ENCODE data around the gene POMGNT2.
A peak's percentile ranks its signal among the peaks of the same experiment; 100 is the strongest.

POMGNT2 gene

DNA sequence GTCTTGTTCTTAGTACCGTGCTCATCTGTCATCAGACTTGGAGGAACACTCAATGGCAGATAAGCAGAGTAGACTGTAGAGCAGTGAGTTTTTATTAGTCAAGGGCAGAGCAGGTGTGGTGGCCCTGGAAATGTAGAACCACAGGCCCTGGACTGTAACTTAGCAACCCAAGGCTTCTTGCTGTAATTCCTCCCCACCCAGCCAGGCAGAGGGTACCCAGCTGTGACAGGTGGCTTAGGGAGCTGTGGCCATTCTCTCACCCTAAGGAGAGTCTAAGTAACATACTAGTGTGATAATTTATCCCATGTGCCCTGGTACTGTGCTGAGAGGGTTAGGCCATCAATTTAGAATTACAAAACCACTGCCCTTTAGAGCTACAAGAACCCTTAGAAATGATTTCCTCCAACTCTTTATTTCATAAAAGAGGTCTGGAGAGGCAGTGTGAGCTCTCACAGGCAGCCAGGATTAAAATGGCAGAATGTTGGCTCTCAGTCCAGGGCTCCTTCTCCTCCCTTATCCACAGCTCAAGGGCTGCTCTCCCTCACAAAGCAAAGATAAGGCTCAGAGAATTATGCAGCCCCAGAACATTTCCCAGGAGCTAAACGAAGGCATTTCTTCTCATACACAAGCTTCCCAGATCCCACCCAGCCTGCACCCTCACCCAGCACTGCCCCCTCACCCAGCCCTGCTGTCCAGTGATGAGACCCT, 3.0 kb downstream of the POMGNT2 start:
- peak; percentile 54 for DNase-seq (ENCODE audit: low read depth)

DNA sequence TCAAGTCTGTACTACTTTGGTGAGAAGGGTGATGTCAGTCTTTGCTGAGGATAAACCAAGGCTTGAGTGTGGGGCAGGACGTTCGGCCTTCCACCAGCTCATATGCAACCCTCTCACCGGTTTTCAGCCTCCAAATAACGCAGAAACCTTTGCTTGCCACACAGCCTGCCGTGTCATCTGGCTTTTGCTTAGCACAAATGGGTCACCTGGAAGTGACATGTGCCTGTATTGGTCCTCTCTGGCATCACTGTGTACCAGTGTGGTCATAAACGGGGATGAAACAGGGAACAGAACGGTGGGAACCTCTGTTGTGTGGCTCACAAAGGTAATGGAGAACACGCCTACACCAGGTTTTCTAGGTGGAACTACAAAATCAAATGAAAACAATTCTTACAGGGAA, 7.1 kb downstream of the POMGNT2 start:
- no peak for DNase-seq (ENCODE audit: low read depth)

DNA sequence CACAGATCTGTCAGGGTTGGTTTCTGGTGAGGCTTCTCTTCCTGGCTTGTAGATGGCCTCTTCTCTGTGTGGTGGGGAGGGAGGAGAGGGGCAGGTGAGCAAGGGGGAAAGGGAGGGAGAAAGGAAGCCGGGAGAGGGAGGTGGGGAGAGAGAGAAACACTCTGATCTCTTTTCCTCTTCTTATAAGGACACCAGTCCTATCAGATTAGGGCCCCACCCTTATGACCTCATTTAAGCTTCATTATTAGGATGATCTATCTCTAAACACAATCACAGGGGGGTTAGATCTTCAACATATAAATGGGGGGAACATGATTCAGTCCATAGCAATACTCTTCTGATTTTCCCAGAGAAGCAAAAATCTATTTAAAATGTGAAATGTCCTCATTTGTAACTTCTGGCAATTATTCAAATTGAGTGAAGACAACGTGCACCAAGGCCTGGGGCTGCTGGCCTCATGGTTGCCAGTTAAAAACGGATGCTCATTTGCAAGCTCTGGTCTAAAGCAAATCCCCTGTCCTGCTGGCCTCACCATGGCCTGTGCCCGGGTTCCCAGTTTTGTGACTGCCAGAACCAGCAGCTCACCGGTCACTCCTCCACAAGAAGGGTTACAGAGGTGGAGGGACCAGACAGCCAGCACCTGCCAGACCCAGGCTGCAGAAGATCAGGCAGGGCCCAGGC, 8.3 kb downstream of the POMGNT2 start:
- DNase-seq (ENCODE audit: low read depth): no peak

DNA sequence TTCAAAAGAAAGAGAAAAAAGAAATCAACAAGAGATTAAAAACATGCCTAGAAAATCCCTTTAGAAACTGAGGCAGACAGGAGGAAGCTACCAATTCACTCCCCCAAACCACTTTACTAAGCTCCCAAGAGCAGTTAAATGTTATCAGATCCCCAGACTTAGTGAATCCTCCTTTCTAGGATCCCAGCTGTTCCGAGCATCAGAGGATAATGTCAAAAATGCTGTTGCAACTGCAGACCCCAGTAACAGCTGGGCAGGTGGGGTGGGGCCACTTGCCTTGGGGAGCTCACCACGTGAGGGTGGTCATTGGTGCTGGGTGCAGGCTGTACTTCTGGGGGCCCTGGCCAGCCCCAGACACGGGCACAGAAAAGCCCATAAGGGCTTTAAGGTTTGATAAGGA, 9.1 kb downstream of the POMGNT2 start:
- DNase-seq (ENCODE audit: low read depth): no peak

DNA sequence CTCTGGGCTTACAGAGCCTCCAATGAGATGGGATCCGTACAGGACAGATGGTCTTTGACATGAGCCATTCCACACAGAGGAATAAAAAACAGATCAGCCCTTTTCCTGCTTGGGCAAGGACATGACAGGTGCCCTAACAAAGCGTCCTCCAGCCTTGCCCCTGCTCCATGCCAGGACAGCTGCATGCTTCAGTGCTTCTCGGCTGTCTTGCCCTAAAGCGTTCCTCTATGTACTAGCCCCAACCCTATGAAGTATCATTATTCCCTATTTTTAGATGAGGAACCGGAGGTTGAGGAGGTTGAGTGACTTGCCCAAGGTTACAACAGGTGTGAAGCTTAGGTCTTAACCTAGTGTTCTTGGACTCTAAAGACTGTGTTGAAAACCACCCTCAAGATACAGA, 10.5 kb downstream of the POMGNT2 start:
- no peak for DNase-seq (ENCODE audit: low read depth)

DNA sequence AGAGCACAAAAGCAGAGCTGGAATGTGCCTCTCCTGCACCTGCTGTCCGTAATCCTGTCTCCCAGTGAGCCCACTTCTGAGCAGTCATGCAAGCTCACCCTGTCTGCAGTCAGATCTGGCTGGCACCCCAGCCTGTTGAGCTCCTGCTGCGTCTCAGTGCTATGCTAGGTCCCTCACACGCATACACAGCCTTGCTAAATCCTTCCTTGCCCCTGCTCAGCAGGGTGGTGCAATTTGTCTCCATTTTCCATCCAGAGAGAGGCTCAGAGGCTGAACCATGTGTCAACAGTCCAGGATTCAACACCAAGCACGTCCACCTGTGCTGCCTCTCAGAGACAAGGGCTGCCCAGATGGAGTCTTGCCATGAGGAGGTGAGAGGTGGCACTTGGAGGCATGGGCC, 11.0 kb downstream of the POMGNT2 start:
- DNase-seq (ENCODE audit: low read depth): no peak

DNA sequence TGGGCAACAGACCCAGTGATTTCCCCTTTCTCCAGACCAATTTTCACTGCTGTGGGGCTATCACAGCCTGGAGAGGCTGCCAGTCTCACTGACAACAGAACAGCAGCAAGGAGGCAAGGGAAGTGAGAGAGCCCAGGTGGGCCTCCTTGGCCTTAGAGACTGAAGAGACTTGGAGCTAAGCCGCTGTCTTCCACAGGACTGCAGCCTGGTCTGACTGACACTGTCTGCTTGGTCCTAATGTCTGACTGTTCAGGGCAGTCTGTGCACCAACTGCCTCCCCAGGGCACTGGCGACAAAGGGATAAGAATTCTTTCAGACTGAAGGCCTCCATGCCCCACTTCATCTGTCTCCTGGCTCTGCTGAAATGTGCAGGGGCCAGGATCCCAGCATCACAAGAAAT, 11.5 kb downstream of the POMGNT2 start:
- no peak for DNase-seq (ENCODE audit: low read depth)

DNA sequence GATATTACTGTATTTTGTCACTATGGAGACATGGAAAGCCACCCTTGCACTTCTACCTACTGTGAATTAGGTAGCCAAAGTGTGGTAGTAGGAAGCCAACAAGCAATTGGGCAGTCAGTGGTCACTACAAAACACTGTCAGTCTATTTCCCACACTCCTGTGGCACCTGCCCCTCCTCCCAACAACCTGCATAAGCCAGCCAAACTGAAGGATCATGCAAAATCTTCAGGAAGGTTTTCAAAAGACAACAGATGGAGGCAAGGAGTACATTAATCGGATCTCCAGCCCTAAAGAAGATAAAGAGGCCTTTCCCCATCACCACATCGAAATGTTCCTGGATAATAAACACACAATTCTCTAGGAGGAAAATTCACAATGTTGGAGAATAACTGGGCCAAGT, 11.9 kb downstream of the POMGNT2 start:
- DNase-seq (ENCODE audit: low read depth): no peak

DNA sequence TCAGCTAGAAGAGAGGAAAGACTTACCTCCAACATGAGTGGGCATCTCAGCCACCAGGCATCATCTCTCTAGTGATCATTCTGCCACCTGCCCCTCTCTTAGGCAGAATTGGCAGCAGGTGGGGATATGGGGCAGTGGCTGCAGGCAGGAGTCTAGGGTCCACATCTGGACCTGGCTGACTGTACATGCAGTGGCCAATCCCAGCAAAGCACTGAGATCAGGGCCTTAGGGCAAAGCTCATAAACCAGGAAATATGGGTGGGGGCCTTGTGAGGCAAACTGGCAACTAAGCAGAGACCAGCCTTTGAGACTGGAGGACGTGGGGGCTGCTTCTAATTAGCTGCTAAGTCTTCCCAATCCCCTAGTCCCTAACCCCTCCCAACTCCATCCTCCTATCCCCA, 12.9 kb downstream of the POMGNT2 start:
- no peak for DNase-seq (ENCODE audit: low read depth)

DNA sequence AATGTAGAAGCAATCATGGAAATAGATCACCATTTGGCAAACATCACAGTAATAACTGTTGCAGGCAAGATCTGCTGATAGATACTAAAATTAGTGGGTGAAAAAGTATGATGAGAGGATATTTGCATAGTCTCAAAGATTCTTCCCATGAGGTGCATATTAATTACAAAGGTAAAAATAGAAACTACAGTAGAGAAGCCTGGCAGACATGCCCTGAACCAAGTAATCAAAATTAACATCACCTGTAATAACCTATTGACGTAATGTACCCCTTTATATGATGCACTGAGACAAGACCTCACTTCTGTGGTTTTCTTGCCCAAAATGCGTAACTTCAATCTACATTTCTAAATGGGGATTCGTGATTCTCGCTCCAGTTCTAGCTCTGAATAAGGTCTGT, 14.4 kb downstream of the POMGNT2 start:
- no peak for DNase-seq (ENCODE audit: low read depth)

DNA sequence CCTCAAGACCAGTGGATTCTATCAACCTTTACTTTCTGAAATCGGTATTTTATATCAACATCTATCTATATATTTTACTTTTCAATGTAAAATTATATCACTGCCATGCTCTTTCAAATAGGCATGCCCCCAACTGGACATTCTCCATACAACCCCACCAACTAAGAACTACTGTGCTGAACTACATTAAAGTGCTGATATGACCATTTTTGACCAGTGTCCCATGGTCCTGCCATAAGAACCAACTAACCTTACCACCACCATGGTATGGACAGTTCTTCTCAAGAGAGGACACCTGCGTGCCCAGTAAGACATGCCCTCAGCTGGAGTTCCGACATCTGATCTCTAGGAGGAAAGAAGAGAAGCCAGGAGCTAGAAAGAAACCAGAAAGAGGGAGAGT, 15.6 kb downstream of the POMGNT2 start:
- DNase-seq (ENCODE audit: low read depth): no peak

DNA sequence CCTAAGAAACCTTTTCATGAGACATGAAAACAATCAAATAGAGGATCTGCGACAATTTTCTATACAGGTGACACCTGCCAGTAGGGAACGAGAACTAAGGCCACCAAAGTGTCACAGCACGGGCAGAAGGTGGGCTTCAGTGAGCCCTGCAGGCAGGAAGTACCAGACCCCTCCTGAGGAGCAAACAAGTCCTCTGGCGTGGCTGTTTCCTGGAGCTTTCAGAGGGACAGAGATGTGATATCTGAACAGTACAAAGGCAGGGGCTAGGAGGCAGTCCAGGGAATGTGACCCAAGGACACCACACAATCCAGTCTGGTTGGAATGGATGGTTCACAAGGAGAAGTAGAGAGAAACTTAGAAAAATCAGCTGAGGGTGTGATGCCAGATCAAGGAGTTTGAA, 16.8 kb downstream of the POMGNT2 start:
- no peak for DNase-seq (ENCODE audit: low read depth)

DNA sequence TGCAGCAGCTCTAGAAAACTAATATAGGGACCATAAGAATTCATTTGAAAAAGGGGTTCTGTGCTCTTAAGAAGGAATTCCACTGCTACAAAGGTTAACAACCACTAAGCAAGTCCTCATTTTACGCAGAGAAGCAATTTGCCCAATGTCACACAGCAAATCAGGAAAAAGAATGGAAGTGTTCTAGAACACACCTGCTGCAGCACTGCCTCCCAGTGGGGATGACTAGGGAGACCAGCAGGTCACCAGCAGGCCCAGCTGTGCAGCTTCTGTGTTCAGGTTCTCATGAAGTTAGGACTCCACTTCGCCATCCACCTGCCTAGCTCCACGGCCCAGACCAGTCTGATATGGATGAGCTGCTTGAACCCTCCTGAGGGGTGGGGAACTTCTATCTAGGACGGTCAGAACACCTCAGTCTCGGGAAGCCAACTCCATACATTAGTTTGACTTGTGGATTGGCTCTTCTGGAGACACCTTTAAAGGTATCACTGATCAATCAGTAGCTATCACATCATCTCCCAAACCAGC, 18.6 kb downstream of the POMGNT2 start:
- DNase-seq (ENCODE audit: low read depth): no peak

DNA sequence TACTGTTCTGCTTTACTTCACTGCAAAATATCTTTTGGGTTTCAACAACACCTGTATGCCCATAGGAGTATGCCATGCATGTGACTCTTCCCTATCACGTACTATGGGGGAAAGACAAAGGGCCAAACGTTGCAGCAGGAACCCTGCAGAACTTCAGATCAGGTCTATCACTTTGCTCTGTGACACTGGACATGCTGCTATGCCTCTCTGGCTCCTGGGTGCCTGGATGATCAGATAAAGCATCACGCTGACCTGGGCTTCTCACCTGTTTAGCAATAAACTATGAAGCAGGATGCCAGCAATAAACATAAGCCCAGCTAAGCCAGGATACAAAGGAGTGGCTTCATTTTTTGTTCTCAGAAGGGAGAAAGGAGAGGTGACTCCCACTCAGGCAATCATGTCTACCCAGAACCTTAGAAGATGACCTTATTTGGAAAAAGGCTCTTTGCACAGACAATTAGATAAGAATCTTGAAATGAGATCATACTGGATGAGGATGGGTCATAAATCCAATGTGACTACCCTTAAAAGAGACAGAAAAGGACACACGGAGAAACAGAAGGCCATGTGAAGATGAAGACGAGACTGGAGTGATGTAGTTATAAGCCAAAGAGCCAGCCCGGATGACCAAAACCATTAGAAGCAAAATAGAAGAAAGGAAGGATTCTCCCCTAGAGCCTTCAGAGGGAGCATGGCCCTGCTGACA, 19.3 kb downstream of the POMGNT2 start:
- DNase-seq (ENCODE audit: low read depth): peak; percentile 59

DNA sequence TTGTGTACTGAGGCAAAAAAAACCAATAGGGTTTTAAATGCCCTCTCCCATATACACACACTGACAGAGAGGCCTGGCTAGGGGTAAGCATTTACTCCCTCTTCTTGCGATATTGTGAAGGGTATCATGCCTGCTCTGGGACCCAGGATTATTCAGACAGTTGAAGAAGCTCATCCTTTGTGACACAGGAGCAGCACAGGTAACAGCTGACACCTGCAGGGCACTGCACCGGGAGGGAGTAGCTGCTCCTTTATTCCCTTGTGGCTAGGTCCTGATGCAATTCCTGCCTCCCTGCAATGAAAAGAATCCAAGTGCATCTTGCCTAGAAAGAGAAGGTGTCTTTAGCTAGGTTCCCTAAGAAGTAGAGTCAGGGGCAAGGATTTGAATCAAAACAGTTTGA, 23.4 kb downstream of the POMGNT2 start:
- no peak for DNase-seq (ENCODE audit: low read depth)

DNA sequence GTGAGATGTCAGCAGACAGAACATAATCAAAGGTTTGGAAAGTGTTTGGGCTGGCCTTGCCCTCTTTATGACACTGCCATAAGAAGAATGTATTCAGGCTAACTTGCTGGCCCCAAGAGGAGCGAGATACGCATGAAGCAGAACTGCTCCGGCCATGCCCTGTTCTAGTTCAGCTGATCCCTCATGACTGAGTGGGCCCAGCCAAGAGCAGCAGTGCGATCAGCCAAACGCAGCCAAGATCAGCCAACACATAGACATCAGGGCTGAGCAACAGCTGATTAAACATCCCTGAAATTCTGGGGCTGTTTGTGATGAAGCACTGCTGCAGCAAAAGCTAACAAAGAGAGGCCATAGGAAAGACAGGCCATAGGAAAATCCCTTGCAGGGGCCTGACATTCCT, 24.1 kb downstream of the POMGNT2 start:
- no peak for DNase-seq (ENCODE audit: low read depth)

DNA sequence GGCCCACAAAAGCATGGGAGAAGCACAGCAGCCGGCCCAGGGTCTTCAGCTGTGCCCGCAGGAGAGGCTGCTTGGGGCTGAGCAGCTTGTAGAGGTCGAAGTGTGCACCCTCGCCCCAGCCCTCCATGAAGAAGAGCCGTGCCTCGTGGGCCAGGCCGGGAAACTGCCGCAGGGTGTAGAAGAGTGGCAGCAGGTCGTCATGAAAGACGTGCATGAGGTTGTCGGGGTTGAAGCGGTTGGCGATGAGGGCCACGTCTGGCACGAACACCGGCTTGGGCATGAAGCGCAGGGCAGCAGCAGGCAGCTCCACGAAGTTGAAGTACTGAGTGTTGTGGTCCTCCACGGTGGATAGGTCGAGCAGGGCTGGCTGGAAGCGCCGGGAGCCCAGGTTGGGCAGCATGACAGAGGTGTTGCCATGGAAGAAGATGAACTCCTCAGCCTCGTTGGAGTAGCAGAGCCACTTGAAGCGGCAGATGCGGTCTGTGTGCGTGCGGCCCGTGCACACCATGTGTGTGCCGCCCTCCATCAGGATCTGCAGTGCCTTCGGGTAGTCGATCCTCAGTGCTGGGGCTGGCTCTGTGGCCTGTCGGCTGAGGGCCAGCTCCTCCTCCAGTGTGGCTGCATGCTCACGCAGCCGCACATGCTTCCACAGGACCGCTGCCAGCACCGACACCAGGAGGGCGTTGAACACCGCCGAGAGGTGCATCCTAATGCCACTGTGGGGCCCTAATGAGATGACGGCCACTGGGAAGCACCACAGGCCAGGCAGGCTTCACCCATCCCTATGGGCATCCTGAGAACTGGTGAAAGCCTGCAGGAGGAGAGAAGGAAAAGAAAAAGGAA, 24.9 kb downstream of the POMGNT2 start:
- DNase-seq (ENCODE audit: low read depth): no peak

DNA sequence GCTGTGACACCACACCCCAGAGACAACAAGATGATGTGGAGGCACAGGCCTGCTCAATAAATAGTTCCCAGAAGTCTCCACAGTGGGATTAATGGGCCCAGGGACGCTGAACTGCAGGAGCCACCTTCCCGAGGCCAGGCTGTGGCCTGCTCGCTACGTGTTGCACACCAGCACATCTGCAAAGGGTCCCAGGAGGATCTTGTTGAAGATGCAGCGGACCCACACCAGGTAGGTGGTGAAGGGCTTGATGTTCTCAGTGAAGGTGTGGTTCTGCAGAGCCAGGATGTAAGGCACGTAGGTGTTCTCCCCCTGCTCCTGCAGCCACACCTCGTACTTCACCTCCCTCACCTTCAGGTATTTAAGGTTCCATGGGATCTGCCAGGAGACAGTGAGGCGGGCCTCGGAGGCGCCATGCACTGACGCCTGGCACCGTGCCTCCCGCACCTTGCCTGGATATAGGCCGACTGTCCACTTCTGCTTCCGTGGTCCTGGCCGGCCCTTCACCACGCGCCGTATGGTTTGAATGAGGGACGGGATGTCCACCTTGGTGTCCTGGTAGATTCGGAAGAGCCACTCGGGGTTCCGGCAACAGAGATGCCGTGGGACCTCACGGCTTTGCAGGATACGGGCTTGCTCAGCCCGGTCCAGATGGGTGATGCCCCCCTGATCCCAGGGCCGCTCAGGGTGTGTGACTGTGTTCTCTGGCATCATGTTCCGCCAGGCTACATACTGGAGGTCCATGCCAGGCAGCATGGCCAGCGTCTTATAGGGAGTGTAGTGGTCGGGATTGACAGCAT, 26.1 kb downstream of the POMGNT2 start:
- no peak for DNase-seq (ENCODE audit: low read depth)

DNA sequence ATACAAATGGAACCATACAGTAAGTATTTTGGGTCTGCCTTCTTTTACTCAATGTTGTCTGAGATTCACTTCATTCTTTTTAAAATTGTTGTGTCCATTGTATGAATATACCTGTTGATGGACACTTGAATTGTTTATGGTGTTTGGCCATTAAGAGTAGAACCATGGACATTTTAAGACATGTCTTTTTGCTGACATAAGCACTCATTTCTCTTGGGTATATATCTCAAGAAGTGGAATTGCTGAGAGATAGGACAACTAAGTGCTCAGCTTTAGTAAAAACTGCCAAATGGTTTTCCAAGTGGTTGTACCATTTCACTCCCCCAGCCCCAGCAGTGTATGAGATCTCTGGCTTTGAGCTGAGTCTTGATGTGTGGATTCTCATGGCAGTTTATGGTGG, 28.2 kb downstream of the POMGNT2 start:
- DNase-seq (ENCODE audit: low read depth): no peak

DNA sequence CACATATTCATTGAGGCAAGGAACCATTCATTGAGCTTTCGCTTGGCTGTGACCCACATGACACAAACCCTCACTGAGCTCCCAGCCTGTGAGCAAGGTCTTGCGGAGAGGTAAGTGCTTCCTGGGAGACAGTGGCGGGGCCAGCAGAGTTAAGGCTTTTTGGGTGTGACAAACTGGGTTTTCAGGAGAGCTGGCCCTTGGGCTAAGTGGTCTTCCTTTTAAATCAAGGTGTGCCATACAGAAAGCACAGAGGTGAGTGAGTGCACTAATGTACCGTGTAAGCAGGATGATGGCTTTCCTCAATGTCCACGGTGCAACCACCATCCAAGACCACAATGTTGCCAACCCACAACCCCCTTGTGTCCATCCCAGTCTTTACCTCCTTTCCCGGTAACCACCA, 28.6 kb downstream of the POMGNT2 start:
- no peak for DNase-seq (ENCODE audit: low read depth)

DNA sequence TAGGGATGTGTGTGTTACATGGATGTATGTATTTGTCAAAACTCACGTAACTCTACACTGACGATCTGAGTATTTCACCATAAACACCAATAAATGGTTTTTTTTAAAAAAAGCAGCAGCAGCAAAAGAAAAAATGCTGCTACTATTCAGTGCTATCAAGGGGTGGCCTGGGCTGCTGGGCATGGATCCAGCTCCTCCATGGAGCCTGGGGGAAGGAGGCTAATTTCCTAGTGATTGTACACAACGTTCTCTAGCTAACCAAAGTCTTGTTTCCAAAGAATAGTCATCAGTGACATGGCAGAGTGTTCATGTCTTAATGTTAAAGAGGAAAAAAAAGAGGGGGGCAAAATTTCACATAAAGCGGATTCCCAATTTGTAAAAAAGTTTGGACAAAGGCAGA, 29.0 kb downstream of the POMGNT2 start:
- DNase-seq (ENCODE audit: low read depth): peak; percentile 24
